Endodermal cell (in vitro differentiated cells): ENCODE results near the gene NDUFV3. TPM values are rescaled to one million over a fixed set of nuclear protein-coding genes. Genes with fewer than 3 reads are reported as not detected.

ENCODE experiments used
- DNase-seq: peaks from one replicate; pipeline ENCODE4 v3.0.0-alpha.2; 2017
- H3K27ac ChIP-seq: 2 replicates; pipeline ENCODE4 v1.5.1; 2013; ENCODE audit warnings: mild to moderate bottlenecking, low read depth, low read length, moderate library complexity
- H3K27me3 ChIP-seq: 2 replicates; pipeline ENCODE4 v1.6.1; 2013; ENCODE audit warnings: mild to moderate bottlenecking, low read length, moderate library complexity; ENCODE audit not compliant: insufficient read depth, control insufficient read depth, poor library complexity, severe bottlenecking
- H3K36me3 ChIP-seq: 2 replicates; pipeline ENCODE4 v1.7.0; 2013; ENCODE audit warnings: mild to moderate bottlenecking, low read length, moderate library complexity; ENCODE audit not compliant: control insufficient read depth, insufficient read depth
- H3K4me1 ChIP-seq: one replicate; pipeline ENCODE4 v1.7.0; 2013; ENCODE audit warnings: low read length; ENCODE audit not compliant: control insufficient read depth, insufficient read depth
- H3K4me3 ChIP-seq: 2 replicates; pipeline ENCODE4 v1.5.1; 2013; ENCODE audit warnings: mild to moderate bottlenecking, low read length, moderate library complexity
- H3K9ac ChIP-seq: 2 replicates; pipeline ENCODE4 v1.6.1; 2013; ENCODE audit warnings: mild to moderate bottlenecking, low read length, moderate library complexity; ENCODE audit not compliant: poor library complexity, severe bottlenecking; ENCODE audit errors: extremely low read depth
- H3K9me3 ChIP-seq: 2 replicates; pipeline ENCODE4 v1.6.1; 2013; ENCODE audit warnings: mild to moderate bottlenecking, low read length, moderate library complexity; ENCODE audit not compliant: control insufficient read depth
- H3K27ac Mint-ChIP-seq: 2 replicates; pipeline ENCODE4 v1.8.0; 2020; ENCODE audit warnings: mixed read lengths
- H3K27me3 Mint-ChIP-seq: 2 replicates; pipeline ENCODE4 v1.8.0; 2021; ENCODE audit warnings: mild to moderate bottlenecking, mixed read lengths; ENCODE audit not compliant: insufficient read depth
- H3K36me3 Mint-ChIP-seq: 2 replicates; pipeline ENCODE4 v1.8.0; 2020; ENCODE audit warnings: low read depth, mixed read lengths
- H3K4me1 Mint-ChIP-seq: 2 replicates; pipeline ENCODE4 v1.8.0; 2020; ENCODE audit warnings: mixed read lengths
- H3K4me3 Mint-ChIP-seq: 2 replicates; pipeline ENCODE4 v1.8.0; 2020; ENCODE audit warnings: mild to moderate bottlenecking, moderate library complexity, mixed read lengths
- H3K9me3 Mint-ChIP-seq: 2 replicates; pipeline ENCODE4 v1.8.0; 2020; ENCODE audit warnings: mild to moderate bottlenecking, mixed read lengths
- CTCF ChIP-seq: fragments of 200-600 bp; sonication (generic); conservative IDR thresholded peaks from 2 replicates; pipeline ENCODE4 v1.5.0; 2021; ENCODE audit warnings: antibody characterized with exemption, mild to moderate bottlenecking
- WGBS, 2 experiments: methylation state at CpG; one replicate each; pipeline versions ENCODE4 v1.1.5 to v1.1.7; 2013; ENCODE audit warnings: missing lambda C conversion rate in 2 of 2, mixed read lengths in 1 of 2; ENCODE audit not compliant: insufficient coverage in 1 of 2, insufficient read length in 1 of 2; 5-methylcytosine and 5-hydroxymethylcytosine counted together
- total RNA-seq, 2 donors: library from RNA; stranded (reverse); fragmentation: NEBNext Ultra II Directional in 1 of 2; extraction: Animal tissue kit (Norgen Biotek cat#: 25700) in 1 of 2; gene quantifications; 2 replicates in 1 of 2; 3 replicates in 1 of 2; pipeline ENCODE4 v1.2.1, GENCODE V29; 2021

NDUFV3 gene
- total RNA-seq, 2 donors from 2014 or later, result 25.8 to 27.2 TPM

- H3K4me3 Mint-ChIP-seq, result no peak overlapping the region
- no peaks in the 10 kb centered on the region for H3K9me3 Mint-ChIP-seq
- no peaks in the 10 kb centered on the region for H3K4me1 ChIP-seq
- H3K4me3 ChIP-seq, result no peak overlapping the region
- no peak overlapping the region for H3K27ac Mint-ChIP-seq
- no peak overlapping the region for H3K27ac ChIP-seq
- H3K9ac ChIP-seq, result no peak overlapping the region
- H3K36me3 ChIP-seq, result peaks cover 81% of the 10 kb centered on the region
- DNase-seq, result peak; percentile 33
- no peaks in the 10 kb centered on the region for H3K27me3 Mint-ChIP-seq
- TF ChIP-seq CTCF, result no peak
- 94% methylated on average over 20 to 21 of the region's 21 CpGs for WGBS, 2 experiments
- no peaks in the 10 kb centered on the region for H3K27me3 ChIP-seq
- H3K4me1 Mint-ChIP-seq, result no peaks in the 10 kb centered on the region
- no peaks in the 10 kb centered on the region for H3K9me3 ChIP-seq
- H3K36me3 Mint-ChIP-seq, result peaks cover 74% of the 10 kb centered on the region
These were observed 47.7 kb upstream of the NDUFV3 start for GRCh38 chr21:42845296-42845965.

GRCh38 chr21:42846221-42846620 is 46.9 kb upstream of the NDUFV3 start:
- Histone ChIP-seq H3K4me1 (no peaks in the 10 kb centered on the region), H3K27me3 (no peaks in the 10 kb centered on the region), H3K4me3 (no peak overlapping the region), H3K36me3 (peaks cover 81% of the 10 kb centered on the region), H3K9ac (no peak overlapping the region), H3K9me3 (no peaks in the 10 kb centered on the region), H3K27ac (no peak overlapping the region)
- peaks cover 82% of the 10 kb centered on the region for H3K36me3 Mint-ChIP-seq
- DNase-seq, result no peak
- no peaks in the 10 kb centered on the region for H3K4me1 Mint-ChIP-seq
- 94 to 98% methylated on average over 9 to 10 of the region's 10 CpGs for WGBS, 2 experiments
- TF ChIP-seq CTCF, result no peak
- no peak overlapping the region for H3K27ac Mint-ChIP-seq
- no peak overlapping the region for H3K4me3 Mint-ChIP-seq
- H3K27me3 Mint-ChIP-seq, result no peaks in the 10 kb centered on the region
- H3K9me3 Mint-ChIP-seq, result no peaks in the 10 kb centered on the region

- 90 to 91% methylated on average over 15 to 18 of the region's 18 CpGs for WGBS, 2 experiments
- no peaks in the 10 kb centered on the region for H3K27me3 Mint-ChIP-seq
- no peaks in the 10 kb centered on the region for H3K9me3 Mint-ChIP-seq
- peak; percentile 37 for DNase-seq
- Histone ChIP-seq H3K36me3 (peaks cover 84% of the 10 kb centered on the region), H3K27me3 (no peaks in the 10 kb centered on the region), H3K27ac (no peak overlapping the region), H3K9ac (no peak overlapping the region), H3K4me3 (no peak overlapping the region), H3K9me3 (no peaks in the 10 kb centered on the region), H3K4me1 (no peaks in the 10 kb centered on the region)
- peak overlapping the region; percentile 39 for H3K27ac Mint-ChIP-seq
- peaks cover 88% of the 10 kb centered on the region for H3K36me3 Mint-ChIP-seq
- H3K4me1 Mint-ChIP-seq, result no peaks in the 10 kb centered on the region
- H3K4me3 Mint-ChIP-seq, result no peak overlapping the region
- TF ChIP-seq CTCF, result no peak
These were observed 45.9 kb upstream of the NDUFV3 start for GRCh38 chr21:42847051-42847707.
